Left lobe of liver (tissue), 2 donors: ENCODE results near the gene TNFRSF14. TPM values are rescaled to one million over a fixed set of nuclear protein-coding genes. Genes with fewer than 3 reads are reported as not detected.
"Not testable (repeated sequence)": the region's sequence is repeated elsewhere in the genome, so short reads cannot be mapped to it uniquely, and the experiment has no call there.

Experiments used
- ATAC-seq: fragments of 200-7000 bp; cut with Tn5 transposase; one replicate; pipeline ENCODE4 v1.9.1; 2020; ENCODE audit warnings: mild to moderate bottlenecking, moderate library complexity
- DNase-seq: peaks from one replicate; pipeline ENCODE4 v3.0.0-alpha.2; 2020; ENCODE audit warnings: low spot score
- total RNA-seq: library from RNA; stranded (reverse); gene quantifications from one replicate; pipeline ENCODE4 v1.2.1, GENCODE V29; 2021
- donor health status: DM: no; HTN: no; CAD: no; lungs with moderate emphysema.
- donor health status: DM: no; HTN: yes; CAD: no.

Gene TNFRSF14
- total RNA-seq, 1 donor from 2014 or later = 48.7 TPM

GRCh38 chr1:2566101-2567045 is 10.2 kb downstream of the TNFRSF14 start:
- no peak for DNase-seq
- ATAC-seq = no peak

GRCh38 chr1:2567083-2567679 is 11.0 kb downstream of the TNFRSF14 start:
- DNase-seq (no peak), ATAC-seq (no peak)

GRCh38 chr1:2568187-2568816 is 12.1 kb downstream of the TNFRSF14 start:
- not testable (repeated sequence) for DNase-seq, ATAC-seq

- DNase-seq (no peak), ATAC-seq (no peak)
These were observed 12.9 kb downstream of the TNFRSF14 start for GRCh38 chr1:2569060-2569459.

GRCh38 chr1:2569703-2570102 is 13.5 kb downstream of the TNFRSF14 start:
- not testable (repeated sequence) for DNase-seq, ATAC-seq

- ATAC-seq (no peak), DNase-seq (no peak)
These were observed 14.2 kb downstream of the TNFRSF14 start for GRCh38 chr1:2570332-2570731.

GRCh38 chr1:2571348-2571747 is 15.2 kb downstream of the TNFRSF14 start:
- DNase-seq (no peak), ATAC-seq (no peak)

GRCh38 chr1:2573250-2573920 is 17.2 kb downstream of the TNFRSF14 start:
- DNase-seq (no peak), ATAC-seq (no peak)

- ATAC-seq = no peak
- no peak for DNase-seq
These were observed 18.2 kb downstream of the TNFRSF14 start for GRCh38 chr1:2574350-2574749.

- ATAC-seq (peak; percentile 82), DNase-seq (peak; percentile 72)
These were observed 19.9 kb downstream of the TNFRSF14 start for GRCh38 chr1:2575801-2576663.

GRCh38 chr1:2577565-2578075 is 21.4 kb downstream of the TNFRSF14 start:
- not testable (repeated sequence) for DNase-seq, ATAC-seq

- ATAC-seq = no peak
These were observed 22.6 kb downstream of the TNFRSF14 start for GRCh38 chr1:2578758-2579118.

GRCh38 chr1:2580691-2581090 is 24.5 kb downstream of the TNFRSF14 start:
- ATAC-seq (no peak), DNase-seq (no peak)

More at GRCh38 chr1:2578758-2579118, 22.6 kb downstream of the TNFRSF14 start:
- DNase-seq = no peak

- ATAC-seq (no peak), DNase-seq (no peak)
These were observed 26.2 kb downstream of the TNFRSF14 start for GRCh38 chr1:2582391-2582790.

- no peak for DNase-seq
These were observed 27.2 kb downstream of the TNFRSF14 start for GRCh38 chr1:2583331-2583791.

GRCh38 chr1:2583871-2584351 is 27.7 kb downstream of the TNFRSF14 start:
- no peak for DNase-seq
- ATAC-seq = no peak

More at GRCh38 chr1:2583331-2583791, 27.2 kb downstream of the TNFRSF14 start:
- ATAC-seq = no peak

GRCh38 chr1:2584686-2585317 is 28.6 kb downstream of the TNFRSF14 start:
- no peak for ATAC-seq
- DNase-seq = no peak

- DNase-seq (peak; percentile 78), ATAC-seq (peak; percentile 58)
These were observed 29.3 kb downstream of the TNFRSF14 start for GRCh38 chr1:2585318-2586092.
